Subcutaneous preadipocyte (primary cell): Measurements from ENCODE around the gene RC3H2. TPM values are rescaled to one million over a fixed set of nuclear protein-coding genes. Genes with fewer than 3 reads are reported as not detected.

Source experiments
- small RNA-seq: library from RNA; depleted of rRNA; stranded (forward); fragments of <200 nt; gene quantifications from one replicate; pipeline ENCODE3, GENCODE V24; 2012
- total RNA-seq: library from RNA; depleted of rRNA; stranded (reverse); fragments of >200 nt; gene quantifications from 2 replicates; pipeline ENCODE4 v1.2.3, GENCODE V29; 2012

The RC3H2 gene, protein sequence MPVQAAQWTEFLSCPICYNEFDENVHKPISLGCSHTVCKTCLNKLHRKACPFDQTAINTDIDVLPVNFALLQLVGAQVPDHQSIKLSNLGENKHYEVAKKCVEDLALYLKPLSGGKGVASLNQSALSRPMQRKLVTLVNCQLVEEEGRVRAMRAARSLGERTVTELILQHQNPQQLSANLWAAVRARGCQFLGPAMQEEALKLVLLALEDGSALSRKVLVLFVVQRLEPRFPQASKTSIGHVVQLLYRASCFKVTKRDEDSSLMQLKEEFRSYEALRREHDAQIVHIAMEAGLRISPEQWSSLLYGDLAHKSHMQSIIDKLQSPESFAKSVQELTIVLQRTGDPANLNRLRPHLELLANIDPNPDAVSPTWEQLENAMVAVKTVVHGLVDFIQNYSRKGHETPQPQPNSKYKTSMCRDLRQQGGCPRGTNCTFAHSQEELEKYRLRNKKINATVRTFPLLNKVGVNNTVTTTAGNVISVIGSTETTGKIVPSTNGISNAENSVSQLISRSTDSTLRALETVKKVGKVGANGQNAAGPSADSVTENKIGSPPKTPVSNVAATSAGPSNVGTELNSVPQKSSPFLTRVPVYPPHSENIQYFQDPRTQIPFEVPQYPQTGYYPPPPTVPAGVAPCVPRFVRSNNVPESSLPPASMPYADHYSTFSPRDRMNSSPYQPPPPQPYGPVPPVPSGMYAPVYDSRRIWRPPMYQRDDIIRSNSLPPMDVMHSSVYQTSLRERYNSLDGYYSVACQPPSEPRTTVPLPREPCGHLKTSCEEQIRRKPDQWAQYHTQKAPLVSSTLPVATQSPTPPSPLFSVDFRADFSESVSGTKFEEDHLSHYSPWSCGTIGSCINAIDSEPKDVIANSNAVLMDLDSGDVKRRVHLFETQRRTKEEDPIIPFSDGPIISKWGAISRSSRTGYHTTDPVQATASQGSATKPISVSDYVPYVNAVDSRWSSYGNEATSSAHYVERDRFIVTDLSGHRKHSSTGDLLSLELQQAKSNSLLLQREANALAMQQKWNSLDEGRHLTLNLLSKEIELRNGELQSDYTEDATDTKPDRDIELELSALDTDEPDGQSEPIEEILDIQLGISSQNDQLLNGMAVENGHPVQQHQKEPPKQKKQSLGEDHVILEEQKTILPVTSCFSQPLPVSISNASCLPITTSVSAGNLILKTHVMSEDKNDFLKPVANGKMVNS
- 20.6 and 31.5 TPM in 2 replicates for total RNA-seq

DNA sequence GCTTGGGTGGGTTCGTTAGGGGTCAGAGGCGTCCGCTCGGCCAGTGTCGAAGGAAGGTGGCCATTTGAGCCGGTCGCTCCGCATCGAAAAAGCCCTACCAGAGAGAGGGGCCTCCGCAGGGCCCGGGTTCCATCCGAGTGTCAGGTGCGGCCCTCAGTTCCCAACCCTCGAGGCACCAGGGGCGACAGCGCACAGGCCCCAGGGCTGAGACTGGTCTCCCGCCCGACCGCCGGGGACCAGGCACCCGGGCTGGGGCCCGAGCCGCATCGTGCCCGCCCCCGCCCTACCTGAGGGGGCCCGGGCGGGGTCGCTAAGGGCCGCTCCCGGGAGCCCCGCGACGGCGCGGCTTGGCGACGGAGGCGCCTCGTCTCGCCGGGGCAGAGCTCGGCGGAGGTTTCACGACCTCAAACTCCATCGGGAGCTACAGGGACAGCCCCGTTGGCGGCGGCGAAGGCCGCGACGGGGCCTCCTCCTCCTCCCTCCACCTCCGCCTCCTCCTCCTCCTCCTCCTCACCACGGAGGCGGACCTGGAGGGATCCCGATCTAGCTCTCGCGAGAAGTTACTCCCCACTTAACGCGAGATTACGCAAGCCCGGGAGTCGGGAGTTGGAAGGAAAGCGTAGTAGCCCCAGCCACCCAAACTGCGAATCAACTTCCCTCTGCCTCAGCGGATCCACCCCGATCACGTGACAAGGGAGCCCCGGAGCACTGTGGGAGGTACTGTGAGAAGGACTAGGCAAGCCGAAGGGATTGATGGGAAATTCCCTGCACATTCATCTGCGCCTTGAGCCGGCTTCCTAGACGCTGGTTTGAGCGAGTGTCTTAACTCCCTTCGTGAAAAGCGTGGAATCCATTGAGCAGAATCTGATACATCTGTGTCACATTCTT is at the start of gene RC3H2:
TSS of gene RC3H2 (minus strand) at position 537 of the 888 bp plus-strand sequence. CDS start 7,850 bp downstream, outside the sequence.

DNA sequence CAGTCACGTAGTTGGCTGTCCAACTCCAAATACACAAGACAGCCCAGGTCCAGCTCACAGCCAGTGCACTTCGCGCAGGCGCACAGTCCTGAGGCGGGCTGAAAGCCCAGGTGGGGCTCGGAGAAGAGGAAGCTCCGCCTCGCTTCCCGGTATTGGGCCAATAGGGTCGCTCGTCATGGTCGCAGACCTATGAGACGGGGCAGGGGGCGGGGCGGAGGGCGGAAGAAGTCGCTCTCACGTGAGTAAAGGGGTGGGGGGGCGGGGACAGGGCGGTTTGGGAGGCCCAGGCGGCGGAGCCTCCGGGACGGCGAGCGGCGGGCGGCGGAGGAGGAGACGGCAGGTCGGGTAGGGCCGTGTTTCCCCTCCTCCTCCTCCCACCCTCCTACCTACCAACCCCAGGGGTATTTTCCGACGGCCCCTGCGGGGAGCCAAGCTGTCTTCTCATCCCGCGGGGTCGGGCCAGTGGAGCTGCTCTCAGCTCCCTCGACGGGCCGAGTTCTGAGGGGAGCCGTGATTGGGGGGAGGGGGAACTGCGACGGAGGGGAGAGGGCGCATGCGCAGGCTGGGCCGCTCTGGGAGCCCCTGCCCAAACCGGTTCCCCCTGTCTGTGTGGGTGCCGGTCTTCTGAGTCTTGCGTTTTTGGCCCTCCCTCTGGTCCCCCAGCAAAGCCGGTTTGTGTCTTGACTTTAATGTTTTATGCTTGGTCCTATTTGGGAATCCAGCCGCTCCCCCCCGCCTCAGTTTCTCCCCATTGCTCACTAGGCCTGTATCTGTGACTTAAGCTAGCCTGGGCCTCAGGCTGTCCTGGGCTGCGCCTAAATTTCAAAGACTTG is 35.8 kb upstream of the RC3H2 start, which contains the start of gene RABGAP1:
TSS of gene RABGAP1 (plus strand) at position 272 of the 833 bp plus-strand sequence. CDS start 16,040 bp downstream, outside the sequence.

DNA sequence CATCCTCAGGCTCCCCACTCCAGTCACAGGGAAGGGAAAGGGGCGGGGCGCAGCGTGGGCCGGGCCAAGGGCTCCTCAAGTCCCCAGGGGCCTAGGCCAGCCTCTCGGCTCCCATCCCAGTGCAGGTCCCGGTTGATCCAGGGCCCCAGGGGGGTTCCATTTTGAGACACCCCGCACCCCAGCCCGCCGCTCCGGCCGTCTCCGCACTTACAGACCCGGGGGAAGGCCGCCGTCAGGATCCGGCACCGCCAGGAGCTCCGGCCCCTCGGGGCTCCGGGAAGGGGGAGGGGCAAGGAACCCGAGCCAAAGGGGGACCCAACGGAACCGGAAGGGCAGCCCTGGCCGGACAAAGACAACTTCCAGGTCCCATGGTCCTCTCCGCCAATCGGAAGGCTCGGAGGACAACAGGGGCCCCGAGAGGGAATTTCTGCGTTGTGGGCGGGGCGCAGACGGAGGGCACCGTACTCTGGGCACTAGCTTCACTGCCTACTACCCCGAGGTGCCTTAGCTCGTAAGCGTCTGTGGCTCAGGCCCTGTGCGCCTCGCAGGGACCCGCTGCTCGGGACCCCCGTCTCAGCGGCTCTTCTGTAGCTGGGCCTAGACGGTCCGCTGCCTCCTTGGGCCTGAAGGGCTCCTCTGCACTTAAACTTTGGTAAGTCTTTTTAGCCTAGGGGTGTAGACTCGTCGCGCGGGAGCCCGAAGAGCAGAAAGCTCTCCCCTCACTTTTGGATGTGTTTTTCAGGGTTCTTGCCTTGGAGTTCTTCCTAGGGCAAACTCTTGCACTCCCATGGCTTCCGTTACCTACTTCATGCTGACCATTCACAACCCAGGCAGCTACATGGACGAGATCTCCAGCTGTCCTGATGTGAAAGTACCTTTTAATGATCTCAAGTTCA is 26.3 kb upstream of the RC3H2 start, which contains the start of gene ZBTB26:
TSS of gene ZBTB26 (minus strand) at position 287 of the 896 bp plus-strand sequence. CDS start 11,578 bp downstream, outside the sequence.

DNA sequence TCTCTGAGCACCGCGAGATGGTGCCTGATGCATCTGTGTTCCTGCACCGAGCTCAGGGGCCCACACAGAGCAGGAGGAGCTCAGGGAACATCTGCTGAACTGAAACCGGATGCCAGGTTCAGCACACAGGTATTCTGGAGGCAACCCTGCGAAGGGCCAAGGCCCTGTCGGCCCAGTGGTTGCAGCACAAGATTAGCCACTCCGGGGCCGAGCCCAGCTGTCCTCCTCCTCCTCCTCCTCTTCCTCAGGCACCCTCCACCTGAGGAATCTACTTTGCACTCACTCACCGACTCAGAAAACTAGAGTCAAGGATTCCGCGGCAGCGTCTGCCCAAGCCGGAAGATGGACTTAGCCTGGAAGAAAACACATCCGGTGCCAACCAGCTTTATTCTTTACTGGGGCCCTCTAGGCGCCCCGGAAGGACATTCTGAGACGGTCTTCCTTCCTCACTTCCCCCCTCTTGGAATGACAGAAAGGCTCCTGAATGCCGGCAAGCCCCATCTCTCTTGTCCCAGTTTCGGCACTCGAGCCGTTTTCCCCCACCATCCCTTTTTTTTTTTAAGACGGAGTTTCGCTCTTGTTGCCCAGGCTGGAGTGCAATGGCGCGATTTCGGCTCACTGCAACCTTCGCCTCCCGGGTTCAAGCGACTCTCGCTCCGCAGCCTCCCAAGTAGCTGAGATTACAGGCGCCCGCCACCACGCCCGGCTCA is 8.0 kb upstream of the RC3H2 start, which contains the start of gene ZBTB6:
TSS of gene ZBTB6 (minus strand) at position 360 of the 710 bp plus-strand sequence. CDS start 1,251 bp downstream, outside the sequence.

DNA sequence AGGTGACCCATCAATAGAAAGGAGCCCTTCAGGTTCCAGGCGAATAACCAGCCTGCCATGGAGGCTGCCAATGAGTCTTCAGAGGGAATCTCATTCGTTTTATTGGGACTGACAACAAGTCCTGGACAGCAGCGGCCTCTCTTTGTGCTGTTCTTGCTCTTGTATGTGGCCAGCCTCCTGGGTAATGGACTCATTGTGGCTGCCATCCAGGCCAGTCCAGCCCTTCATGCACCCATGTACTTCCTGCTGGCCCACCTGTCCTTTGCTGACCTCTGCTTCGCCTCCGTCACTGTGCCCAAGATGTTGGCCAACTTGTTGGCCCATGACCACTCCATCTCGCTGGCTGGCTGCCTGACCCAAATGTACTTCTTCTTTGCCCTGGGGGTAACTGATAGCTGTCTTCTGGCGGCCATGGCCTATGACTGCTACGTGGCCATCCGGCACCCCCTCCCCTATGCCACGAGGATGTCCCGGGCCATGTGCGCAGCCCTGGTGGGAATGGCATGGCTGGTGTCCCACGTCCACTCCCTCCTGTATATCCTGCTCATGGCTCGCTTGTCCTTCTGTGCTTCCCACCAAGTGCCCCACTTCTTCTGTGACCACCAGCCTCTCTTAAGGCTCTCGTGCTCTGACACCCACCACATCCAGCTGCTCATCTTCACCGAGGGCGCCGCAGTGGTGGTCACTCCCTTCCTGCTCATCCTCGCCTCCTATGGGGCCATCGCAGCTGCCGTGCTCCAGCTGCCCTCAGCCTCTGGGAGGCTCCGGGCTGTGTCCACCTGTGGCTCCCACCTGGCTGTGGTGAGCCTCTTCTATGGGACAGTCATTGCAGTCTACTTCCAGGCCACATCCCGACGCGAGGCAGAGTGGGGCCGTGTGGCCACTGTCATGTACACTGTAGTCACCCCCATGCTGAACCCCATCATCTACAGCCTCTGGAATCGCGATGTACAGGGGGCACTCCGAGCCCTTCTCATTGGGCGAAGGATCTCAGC is 104.8 kb downstream of the RC3H2 start, which contains the start of gene OR1K1:
TSS of gene OR1K1 (plus strand) at position 58 of the 995 bp plus-strand sequence. CDS start at position 58, 0 bp downstream.

Small RNA genes within 50 kb of the gene (small RNA-seq; reads per million reads assigned to genes)
- not detected for gene RNY1P15
- gene SNORD90 = 180 reads per million, percentile 99 among the genes with 10 or more reads in this experiment

Other genes with a start within 250 kb of the RC3H2 start
- gene OR1B1, start 247.7 kb downstream of the RC3H2 start, total RNA-seq = not detected in 2 replicates
- not detected in 2 replicates for gene OR1L1, start 243.6 kb downstream of the RC3H2 start, total RNA-seq
- not detected in 2 replicates for gene OR1L3, start 230.2 kb downstream of the RC3H2 start, total RNA-seq
- gene OR1L4, start 181.4 kb downstream of the RC3H2 start, total RNA-seq = not detected in 2 replicates
- not detected in 2 replicates for gene OR1L6, start 163.1 kb downstream of the RC3H2 start, total RNA-seq
- gene OR5C1, start 116.4 kb downstream of the RC3H2 start, total RNA-seq = not detected in 2 replicates
- gene OR1K1, start 105.2 kb downstream of the RC3H2 start, total RNA-seq = not detected in 2 replicates
- 20.9 and 23.1 TPM in 2 replicates for gene PDCL, start 76.8 kb downstream of the RC3H2 start, total RNA-seq
- 7.3 and 9.6 TPM in 2 replicates for gene ZBTB6, start 8.0 kb upstream of the RC3H2 start, total RNA-seq
- 2.6 and 3.3 TPM in 2 replicates for gene ZBTB26, start 26.2 kb upstream of the RC3H2 start, total RNA-seq
- 33.0 and 33.4 TPM in 2 replicates for gene RABGAP1, start 35.7 kb upstream of the RC3H2 start, total RNA-seq
- gene GPR21, start 128.3 kb upstream of the RC3H2 start, total RNA-seq = 0.73 and 2.2 TPM in 2 replicates